Epithelial cell of alveolus of lung (primary cell): ENCODE results near the gene PRSS16. TPM values are rescaled to one million over a fixed set of nuclear protein-coding genes. Genes with fewer than 3 reads are reported as not detected.

ENCODE experiments used
- total RNA-seq: library from RNA; depleted of rRNA; stranded (reverse); fragments of >200 nt; gene quantifications from 2 replicates; pipeline ENCODE4 v1.2.1, GENCODE V29; 2015

The PRSS16 gene, protein sequence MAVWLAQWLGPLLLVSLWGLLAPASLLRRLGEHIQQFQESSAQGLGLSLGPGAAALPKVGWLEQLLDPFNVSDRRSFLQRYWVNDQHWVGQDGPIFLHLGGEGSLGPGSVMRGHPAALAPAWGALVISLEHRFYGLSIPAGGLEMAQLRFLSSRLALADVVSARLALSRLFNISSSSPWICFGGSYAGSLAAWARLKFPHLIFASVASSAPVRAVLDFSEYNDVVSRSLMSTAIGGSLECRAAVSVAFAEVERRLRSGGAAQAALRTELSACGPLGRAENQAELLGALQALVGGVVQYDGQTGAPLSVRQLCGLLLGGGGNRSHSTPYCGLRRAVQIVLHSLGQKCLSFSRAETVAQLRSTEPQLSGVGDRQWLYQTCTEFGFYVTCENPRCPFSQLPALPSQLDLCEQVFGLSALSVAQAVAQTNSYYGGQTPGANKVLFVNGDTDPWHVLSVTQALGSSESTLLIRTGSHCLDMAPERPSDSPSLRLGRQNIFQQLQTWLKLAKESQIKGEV
- total RNA-seq, result 0.39 TPM in 1 of 2 replicates, not detected in the other

DNA sequence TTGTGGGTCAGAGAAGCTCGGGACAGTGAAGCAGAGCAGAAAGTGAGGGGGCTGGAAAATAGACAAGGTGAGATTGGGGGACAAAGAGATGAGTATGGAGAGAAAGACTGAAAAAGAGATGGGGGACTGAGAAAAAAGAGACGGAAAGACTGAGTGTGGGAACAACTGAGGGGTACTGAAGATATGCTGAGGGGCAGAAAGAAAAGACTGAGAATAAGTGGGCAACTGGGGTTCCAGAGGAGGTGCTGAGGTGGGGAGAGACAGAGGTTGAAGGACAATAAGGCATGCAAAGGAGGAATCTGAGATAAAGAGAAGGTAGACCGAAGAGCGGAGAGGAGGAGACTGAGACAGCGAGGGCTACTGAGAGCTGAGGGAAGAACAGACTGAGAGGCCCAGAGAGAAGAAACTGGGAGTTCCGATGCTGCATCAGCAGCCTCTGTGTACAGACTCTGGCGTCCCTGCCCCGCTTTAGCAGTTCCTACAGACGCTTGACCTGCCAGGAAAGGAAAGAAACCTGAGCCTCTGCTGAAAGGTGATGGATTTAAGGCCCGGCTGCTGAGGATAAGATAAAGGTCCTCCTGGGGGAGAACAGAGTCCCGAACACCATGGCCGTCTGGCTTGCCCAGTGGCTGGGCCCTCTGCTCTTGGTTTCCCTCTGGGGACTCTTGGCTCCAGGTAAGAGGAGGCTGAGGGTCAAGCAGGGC is at the start of gene PRSS16:
PRSS16 (plus strand) TSS at position 569 of the 704 bp plus-strand sequence; CDS start at position 606, 37 bp downstream.

Other genes starting within 250 kb of the PRSS16 start
- gene POM121L2, start 64.6 kb downstream of the PRSS16 start, total RNA-seq, result not detected in 2 replicates
- gene ZNF391, start 141.1 kb downstream of the PRSS16 start, total RNA-seq, result 0.91 and 3.3 TPM in 2 replicates
- gene ZNF184, start 225.4 kb downstream of the PRSS16 start, total RNA-seq, result 6.6 and 14.2 TPM in 2 replicates